Fibroblast of pulmonary artery (primary cell): ENCODE data around the gene FOXO6.

ENCODE experiments used
- DNase-seq: peaks from one replicate; pipeline ENCODE4 v3.0.0-alpha.2; 2010; ENCODE audit warnings: low read depth
- H3K4me3 ChIP-seq: replicated peaks from 2 replicates; pipeline ENCODE4 v1.5.1; 2011; ENCODE audit warnings: low read depth, mild to moderate bottlenecking, control low read depth, low read length, moderate library complexity
- CTCF ChIP-seq: IDR thresholded peaks from 2 replicates; pipeline ENCODE4 v1.5.1; 2011; ENCODE audit warnings: mild to moderate bottlenecking, control low read depth, low read length, inconsistent platforms; ENCODE audit errors: missing control alignments

Gene FOXO6

GRCh38 chr1:41427122-41427913, 66.1 kb downstream of the FOXO6 start:
- TF ChIP-seq CTCF, result no peak
- no peak for DNase-seq
- H3K4me3 ChIP-seq, result no peak overlapping the region

GRCh38 chr1:41427916-41428737, 66.9 kb downstream of the FOXO6 start:
- no peak for DNase-seq
- no peak for TF ChIP-seq CTCF
- no peak overlapping the region for H3K4me3 ChIP-seq

- DNase-seq, result no peak
- TF ChIP-seq CTCF, result no peak
Observed at GRCh38 chr1:41428738-41429640, 67.8 kb downstream of the FOXO6 start.

GRCh38 chr1:41429641-41430035, 68.4 kb downstream of the FOXO6 start:
- no peak for DNase-seq
- no peak overlapping the region for H3K4me3 ChIP-seq
- TF ChIP-seq CTCF, result no peak

More at GRCh38 chr1:41428738-41429640, 67.8 kb downstream of the FOXO6 start:
- no peak overlapping the region for H3K4me3 ChIP-seq

GRCh38 chr1:41430069-41430468, 68.8 kb downstream of the FOXO6 start:
- TF ChIP-seq CTCF, result no peak
- H3K4me3 ChIP-seq, result no peak overlapping the region
- DNase-seq, result no peak

GRCh38 chr1:41430582-41430981, 69.3 kb downstream of the FOXO6 start:
- no peak for DNase-seq
- H3K4me3 ChIP-seq, result no peak overlapping the region
- no peak for TF ChIP-seq CTCF
